Measurements from ENCODE around the gene MCL1.
A peak's percentile ranks its signal among the peaks of the same experiment; 100 is the strongest.
"Not testable (repeated sequence)": the region's sequence is repeated elsewhere in the genome, so short reads cannot be mapped to it uniquely, and the experiment has no call there.

MCL1 gene

DNA sequence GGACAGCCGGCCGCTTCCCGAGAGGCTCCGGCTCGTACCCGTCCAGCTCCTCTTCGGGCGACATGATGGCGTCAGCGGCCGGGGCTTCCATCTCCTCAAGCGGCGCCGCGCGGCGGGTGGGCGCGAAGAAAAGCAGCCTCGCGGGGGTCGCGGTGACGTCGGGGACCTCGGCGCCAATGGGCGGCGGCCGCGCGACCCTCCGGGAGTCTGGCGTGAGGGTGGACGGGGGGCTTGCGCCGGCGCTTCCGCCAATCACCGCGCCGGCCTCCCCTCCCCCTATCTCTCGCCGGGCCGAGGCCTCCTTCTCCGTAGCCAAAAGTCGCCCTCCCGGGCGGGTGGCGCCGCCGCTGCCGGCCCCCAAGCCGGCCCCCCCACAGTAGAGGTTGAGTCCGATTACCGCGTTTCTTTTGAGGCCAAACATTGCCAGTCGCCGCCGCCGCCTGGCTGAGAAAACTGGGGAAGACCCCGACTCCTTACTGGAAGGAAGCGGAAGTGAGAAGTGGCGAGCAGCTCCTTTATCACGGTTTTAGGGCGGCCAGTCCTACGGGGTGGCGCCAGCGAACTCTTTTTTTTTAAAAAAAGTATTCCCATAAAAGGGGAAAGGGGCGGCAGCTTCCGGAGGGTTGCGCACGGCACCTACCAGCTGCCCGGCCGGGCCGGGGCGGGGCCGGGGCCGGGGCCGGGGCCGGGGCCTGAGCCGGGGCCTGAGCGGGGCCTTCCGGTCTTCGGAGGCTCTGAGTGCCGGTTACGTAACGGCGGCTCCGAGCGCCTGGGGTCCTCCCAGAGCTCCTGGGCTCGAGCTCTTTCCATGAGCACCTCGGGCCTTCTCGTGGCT lies at the start of gene MCL1:
MCL1 (minus strand) TSS at position 501 of the 835 bp plus-strand sequence; CDS start at position 421, 80 bp downstream.
- DNase-seq = peak; percentile 81

DNA sequence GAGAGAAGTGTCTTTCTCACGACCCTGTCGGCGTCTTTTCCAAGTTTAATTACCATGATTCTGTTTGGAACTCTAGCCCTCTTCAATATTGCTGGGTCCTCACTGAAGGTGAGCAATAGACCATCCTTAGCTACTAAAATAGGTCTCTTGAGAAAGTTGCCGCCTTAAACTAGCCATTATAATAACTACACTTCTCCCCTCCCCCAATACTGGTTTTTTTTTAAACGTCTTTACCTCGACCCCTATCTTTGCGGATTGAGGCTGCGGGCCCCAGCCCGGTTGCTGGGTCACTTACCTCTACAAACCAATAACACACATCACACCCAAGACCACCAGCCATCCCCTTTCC lies 49.3 kb upstream of the MCL1 start:
- no peak for DNase-seq

DNA sequence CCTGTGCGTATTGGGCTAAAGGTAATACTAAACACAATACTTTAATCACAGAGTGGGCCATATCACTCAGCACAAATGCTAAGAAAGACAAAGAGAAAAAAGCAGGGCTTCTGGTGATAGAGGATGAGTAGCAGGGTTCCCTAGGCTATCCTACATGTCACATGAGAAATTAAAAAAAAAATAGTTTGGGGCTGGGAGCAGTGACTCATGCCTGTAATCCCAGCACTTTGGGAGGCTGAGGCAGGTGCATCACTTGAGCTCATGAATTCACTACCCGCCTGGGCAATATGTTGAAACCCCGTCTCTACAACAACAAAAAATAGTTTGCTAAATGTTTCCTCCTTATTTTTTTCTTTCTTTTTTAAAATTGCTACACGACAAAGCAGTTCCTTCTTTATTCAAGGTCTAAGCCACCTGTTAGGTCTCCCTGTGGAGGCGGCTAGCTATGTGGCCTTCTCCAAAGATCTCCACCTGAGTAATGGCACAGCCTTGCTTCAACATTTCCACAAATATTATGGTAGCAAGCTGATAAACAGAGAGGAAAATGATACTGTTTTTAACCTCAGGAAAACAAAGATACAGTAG lies 48.5 kb upstream of the MCL1 start:
- no peak for DNase-seq

DNA sequence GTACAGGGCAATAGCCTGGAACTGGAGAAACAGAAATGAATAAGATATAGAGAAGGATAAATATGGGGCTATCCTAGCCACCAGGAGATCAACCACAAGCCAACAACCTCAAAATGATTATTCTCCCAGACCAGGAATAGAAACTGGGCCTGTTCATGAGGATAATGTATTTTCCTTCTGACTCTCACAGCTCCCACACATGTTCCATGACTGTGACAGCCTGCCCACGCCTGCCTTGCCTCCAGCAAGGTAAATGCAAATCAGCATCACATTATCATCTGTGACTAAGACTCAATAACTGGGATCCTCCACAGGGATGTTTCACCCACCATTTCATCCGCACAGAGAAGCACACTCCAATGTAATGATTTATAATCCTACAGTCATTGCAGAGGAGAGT lies 46.7 kb upstream of the MCL1 start:
- DNase-seq = no peak

DNA sequence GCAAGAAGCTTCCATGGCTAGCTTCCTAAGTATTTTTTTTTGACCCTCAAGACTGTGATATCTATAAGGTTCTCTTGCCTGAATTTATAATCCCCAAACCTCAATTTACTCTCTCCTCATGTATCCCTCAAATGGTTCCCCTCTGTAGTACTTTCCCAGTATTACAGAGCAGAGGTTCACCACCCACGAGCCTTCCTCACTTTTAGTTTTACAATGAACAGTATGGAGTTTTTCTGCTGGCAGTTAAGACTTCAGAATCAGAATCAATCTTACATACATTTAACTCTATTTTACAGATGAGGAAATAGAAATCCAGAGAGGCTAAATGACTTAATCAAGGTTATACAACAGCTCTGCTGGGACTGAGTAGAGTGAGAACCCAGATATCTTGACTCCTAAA lies 45.1 kb upstream of the MCL1 start:
- not testable (repeated sequence) for DNase-seq

DNA sequence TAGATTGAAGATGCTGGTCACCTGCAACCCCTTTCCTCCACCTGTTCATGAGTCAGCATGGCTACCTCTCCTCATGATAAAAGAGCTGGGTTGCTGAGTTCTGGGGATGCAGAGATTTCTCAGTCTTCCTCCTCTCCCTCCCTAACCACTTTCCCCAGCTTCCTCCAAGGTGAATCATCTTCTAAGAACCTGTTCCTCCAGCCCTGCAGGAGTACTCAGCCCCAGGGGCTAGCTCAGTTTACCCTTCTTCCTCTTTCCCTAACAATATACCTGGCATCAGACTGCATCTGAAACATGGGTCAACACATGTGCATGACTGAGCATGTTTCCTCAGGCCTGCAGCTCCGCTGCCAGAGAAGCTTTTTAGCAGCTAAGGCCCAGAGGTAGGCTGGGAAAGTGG lies 44.7 kb upstream of the MCL1 start:
- DNase-seq = not testable (repeated sequence)

DNA sequence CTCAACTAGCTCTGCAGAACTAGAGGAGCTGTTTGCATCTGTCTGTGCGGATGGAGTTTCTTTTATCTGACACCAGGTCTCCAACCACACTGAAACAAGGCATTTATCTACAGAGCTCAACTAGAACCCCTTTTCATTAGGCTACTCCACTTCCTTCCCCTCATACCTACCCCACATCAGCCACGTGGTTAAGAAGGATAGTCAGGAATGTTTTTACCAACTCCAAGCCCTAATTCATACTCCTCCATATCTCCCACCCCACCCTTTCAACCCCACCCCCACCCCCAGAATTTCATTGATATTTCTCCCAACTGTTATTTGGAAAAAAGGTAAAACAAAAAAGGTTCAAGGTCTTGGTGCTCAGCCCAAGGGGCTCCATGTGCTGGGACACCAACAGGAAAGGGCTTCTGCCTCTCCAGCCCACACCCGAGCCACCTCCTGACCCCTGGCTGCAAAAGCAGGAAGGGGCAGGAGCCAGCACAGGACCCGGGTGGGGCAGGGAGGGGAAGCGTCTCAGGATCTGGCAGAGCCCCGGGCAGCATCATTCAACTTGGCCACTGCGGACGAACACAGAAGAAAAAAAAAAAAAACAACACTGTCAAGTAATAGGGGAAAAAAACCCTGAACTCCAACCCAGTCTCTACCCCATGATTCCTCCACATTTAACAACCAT lies 43.0 kb upstream of the MCL1 start:
- DNase-seq = no peak

DNA sequence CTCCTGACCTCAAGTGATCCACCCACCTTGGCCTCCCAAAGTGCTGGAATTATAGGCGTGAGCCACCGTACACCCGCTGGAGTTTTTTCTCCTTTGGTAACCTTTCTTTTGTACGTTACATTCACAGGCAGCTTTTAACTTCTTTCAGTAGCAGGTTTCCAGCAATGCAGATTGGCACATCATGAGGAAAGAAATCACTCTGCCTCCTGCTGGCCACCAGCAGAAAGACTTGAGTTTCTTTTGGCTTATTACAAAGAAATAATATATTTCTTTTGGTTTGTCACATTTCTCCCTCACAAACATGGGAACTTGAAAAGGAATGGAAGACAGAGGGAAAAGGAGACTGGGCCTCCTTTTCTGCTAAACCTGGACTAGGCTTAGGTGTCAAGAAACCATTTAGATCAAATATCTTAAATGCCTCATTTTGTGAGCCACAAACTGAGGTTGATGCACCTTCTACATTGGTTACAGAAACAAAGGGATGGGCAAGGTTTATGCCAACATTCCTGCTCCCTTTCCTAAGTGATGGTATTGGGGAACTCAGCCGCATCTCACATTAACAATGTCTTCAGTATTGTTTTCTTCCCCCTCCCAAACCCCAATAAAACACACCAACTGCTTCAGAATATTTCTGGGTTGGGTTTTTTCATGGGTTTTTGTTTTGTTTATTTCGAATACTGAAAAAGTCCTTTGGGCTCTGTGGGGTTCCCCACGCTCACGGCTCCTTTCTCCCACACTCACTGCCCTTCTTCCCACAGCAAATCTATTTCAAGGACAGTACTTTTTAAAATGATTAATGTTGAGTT lies 42.3 kb upstream of the MCL1 start:
- DNase-seq = no peak

DNA sequence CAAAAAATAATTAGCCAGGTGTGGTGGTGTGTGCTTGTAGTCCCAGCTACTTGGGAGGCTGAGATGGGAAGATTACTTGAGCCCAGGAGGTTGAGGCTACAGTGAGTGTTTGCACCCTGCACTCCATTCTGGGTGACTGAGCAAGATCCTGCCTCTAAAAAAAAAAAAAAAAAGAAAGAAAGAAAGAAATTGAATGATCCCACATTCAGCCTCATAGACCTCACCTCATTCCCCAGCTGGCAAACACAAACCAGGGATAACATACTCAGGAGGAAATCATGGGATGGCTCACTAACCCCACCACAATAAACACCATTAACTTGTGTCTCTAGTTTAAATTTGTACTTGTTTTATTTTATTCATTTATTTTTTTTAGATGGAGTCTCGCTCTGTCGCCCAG lies 41.5 kb upstream of the MCL1 start:
- no peak for DNase-seq

DNA sequence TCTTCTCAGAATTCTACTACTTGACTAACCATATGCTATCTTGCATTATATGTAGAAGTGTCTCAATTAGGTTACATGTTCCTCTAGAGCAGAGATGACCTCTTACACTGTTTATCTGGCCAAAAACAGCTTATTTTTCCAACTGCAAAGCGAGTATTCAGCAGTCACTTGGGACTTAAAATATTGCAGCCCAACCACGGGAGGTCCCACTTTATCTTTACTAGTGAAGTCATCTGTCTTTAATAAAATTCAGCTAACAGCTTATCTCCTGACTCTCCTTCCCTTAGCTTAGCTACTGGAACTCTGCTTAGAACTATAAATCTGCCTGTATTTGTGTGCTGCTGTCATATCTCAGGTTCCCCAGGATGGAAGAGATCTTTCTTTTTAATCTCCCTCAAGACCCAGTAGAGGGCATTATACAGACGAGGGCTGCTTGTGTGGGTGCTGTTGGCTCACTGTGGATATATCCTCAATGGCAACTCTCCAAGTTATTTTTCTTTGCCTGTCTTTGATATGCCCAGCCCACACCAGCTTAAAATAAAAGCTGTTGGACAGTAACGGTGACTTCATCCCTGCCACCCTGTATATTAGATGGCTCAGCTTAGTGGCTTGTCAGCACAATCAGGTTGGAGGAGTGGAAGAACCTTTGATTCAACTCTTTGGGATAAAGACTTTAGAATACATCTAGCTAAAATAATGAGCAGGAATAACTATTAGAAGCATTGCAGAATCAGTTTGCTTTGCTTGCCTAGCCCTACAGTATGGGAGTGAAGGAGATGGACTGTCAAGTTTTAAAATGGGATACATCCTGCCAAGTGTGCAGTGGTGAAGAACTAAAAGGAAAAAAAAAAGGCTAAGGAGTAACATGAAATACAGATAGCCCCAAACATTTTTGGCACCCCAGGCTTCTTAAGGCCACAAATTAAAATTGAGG lies 40.4 kb upstream of the MCL1 start:
- DNase-seq = no peak

DNA sequence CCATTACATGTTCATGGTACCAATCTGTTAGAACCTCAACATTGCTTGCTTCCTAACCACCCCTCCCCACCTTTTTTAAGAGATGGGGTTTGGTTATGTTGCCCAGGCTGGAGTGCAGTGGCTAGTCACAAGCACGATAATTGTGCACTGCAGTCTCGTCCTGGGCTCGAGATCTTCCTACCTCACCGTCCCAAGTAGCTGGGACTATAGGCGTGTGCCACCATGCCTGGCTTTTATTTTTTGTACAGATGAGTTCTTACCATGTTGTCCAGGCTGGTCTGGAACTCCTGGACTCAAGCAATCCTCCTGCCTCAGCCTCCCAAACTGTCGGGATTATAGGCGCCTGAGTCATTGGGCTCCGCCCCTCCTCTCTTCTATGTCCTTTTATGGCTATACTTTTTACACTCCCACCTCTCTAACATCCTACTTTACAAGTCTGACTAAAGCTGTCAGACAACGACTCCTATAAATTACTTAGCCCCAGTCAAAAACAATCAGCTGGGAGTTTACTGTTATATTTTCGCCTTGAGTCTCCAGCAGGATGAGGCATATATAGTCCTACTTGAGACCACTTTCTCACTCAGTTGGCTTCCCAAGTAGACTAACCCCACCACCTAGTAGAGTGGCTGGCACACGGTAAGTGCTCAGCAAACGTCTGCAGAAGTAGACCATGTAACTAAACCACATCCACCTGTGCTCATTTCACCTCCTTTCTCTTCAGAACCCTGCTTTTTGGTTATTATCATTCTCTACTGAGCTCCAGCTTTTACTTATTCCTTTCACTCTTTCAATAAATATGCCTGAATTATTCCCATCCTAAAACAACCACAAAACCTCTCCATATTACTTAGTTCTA lies 36.2 kb upstream of the MCL1 start:
- no peak for DNase-seq

DNA sequence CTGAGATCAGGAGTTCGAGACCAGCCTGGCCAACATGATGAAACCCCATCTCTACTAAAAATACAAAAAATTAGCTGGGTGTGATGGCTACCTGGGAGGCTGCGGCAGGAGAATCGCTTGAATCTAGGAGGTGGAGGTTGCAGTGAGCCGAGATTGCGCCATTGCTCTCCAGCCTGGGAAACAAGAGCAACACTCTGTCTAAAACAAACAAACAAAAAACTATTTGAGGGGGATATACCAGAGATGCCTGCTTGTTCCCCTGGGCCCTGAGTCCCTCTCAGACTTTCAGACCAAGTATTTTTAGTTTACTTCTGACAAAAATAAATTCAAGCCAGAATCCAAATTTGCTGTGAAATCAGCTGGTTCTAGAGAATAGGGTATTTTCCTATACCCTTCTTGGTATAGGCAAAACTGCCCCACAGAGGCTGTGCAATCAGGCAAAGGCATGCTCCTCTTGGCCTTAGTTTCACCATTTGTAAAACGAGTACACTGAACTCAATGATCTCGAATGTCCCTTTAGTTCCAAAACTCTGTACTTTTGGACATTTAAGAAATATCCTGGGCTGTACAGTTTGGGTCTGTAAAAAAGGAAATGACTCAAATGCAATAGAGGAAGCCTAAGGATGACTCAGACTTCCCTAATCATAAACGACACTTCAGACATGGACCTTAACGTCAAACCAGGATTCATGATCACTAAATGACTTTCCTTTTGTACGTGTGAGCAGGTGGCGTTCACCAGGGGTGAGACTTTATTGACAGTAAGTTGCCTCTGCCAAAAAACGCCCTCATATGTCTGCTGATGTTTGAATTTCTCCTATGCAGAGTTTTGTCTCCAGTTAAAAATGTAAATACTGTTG lies 33.9 kb upstream of the MCL1 start:
- no peak for DNase-seq

DNA sequence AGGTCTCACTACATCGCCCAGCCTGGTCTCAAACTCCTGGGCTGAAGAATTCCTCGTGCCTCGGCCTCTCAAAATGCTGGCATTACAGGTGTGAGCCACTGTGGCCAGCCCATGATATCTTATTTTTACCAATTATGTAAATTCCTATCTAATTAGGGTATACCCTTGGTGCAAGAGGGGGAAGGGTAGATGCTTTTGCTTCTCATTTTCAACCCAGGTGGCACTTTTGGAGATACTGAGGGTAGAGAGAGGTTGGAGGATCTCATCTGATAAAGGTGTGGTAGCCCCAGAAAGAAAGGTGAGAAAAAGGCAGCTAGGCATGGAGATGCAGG lies 32.6 kb upstream of the MCL1 start:
- no peak for DNase-seq

DNA sequence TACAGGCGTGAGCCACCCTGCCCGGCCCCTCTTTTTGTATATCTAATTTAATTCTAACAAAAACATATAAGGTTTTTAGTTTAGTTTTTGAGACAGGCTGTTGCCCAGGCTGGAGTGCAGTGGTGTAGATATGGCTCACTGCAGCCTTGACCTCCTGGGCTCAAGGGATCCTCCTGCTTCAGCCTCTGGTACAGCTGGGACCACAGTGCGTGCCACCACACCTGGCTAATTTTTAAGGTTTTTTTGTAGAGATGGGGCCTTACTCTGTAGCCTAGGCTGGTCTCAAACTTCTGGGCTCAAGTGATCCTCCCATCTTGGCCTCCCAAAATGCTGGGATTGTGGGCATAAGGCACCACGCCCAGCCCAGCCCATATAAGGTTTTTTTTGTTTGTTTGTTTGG lies 31.2 kb upstream of the MCL1 start:
- DNase-seq = no peak

DNA sequence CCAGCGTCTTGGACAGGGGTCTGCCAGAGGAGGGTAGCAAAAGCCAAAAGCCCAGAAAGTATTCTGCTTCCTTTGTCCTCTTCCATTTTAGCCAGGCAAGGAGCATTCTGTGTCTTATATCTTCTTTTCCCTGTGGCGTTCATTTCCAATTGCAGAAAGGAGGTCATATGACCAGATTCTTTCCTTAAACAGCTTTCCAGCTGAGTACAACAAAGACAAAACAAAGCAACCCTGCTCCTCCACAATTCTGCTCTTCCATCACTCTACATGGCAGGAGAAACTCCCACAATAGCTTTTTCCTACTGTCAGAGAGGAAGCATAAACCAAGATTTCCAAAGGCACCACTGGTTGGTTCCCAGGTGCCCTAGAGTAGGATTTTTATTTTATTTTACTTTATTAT lies 30.3 kb upstream of the MCL1 start:
- no peak for DNase-seq

DNA sequence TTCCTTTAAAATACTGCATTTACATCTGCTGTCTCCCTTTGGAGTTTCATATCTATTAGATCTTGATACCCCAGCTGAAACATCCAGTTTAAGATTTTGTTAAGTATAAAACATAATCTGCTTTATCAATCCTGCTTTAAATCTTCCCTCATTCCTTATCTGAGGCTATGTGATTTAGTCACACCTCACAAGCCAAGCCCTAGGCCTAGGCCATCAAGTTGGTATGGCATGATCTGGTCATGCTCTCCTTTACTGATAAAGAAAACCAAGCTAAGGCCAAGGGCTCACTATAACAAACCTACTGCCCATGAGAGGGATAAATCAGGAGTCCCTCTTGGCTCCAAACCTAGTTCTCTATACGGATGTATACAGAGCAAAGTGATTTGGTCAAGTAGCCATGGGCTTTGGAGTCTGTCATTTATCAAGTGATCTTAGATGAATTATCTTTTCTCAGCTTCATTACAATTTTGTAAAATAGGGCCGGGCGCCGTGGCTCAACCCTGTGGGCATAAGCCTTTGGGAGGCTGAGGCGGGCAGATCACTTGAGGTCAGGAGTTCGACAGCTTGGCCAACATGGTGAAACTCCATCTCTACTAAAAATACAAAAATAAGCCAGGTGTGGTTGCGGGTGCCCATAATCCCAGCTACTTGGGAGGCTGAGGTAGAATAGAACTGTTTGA lies 27.2 kb upstream of the MCL1 start:
- no peak for DNase-seq

DNA sequence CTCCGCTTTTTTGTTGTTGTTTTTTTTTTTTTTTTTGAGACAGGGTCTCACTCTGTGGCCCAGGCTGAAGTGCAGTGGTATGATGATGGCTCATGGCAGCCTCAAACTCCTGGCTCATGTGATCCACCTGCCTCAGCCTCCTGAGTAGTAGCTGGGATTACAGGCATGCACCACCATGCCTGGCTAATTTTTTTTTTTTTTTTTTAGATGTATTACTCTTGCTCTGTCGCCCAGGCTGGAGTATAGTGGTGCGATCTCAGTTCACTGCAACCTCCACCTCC lies 26.0 kb upstream of the MCL1 start:
- DNase-seq = not testable (repeated sequence)

DNA sequence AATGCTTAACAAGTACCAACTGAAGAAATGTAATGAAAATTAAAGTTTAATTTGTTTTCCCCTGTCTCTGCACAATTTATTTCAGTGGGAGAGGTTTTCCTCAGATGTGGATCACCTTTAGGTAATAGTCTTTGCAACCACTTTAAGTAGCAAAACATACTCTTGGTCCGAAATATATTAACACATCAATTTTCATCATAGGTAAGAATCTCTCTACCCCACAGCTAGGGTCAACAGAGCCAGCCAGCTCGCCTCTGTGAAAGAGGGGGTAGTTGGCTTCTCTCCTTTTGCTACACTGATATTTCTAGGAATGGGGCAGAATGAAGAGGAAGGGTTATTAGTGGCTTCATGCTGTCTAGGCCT lies 24.8 kb upstream of the MCL1 start:
- DNase-seq = no peak

DNA sequence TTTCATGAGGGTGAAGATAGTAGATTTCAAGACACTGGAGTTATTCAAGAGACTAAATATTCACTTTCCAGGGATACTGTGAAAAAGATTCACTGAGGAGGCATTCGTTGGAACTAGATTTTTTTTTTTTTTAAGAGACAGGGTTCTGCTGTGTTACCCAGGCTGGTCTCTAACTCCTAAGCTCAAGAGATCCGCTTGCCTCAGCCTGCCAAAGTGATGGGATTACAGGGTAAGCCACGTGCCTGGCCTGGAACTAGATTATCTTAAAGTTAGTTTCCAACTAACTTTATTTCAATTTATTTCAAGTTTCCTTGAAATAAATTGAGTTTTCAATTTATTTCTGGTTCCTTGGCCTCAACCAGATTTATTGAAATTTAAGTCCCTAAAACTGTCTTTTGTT lies 24.3 kb upstream of the MCL1 start:
- no peak for DNase-seq

DNA sequence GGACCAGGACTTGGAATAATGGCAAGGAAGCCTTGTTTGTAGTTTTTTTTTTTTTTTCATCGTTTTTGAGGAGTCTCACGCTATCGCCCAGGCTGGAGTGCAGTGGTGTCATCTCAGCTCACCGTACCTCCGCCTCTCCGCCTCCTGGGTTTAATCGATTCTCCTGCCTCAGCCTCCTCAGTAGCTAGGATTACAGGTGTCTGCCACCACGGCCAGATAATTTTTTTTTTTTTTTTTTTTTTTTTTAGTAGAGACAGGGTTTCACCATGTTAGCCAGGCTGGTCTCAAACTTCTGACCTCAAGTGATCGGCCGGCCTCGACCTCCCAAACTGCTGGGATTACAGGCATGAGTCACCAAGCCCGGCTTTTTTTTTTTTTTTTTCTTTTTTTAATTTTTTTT lies 23.0 kb upstream of the MCL1 start:
- not testable (repeated sequence) for DNase-seq

All from GOT3 (cell line).